AG10803 (cell line): ENCODE data around the gene RAB25.

Source experiments
- DNase-seq: peaks from one replicate; pipeline ENCODE4 v3.0.0; 2010; ENCODE audit warnings: low read depth
- H3K4me3 ChIP-seq: 2 replicates; pipeline ENCODE4 v1.5.1; 2011; ENCODE audit warnings: mild to moderate bottlenecking, low read length, control low read depth
- TF ChIP-seq, protein P1 (sequence below): conservative IDR thresholded peaks from 2 replicates; pipeline ENCODE4 v1.5.1; 2011; ENCODE audit warnings: mild to moderate bottlenecking, low read length, control low read depth, inconsistent platforms

RAB25 gene

DNA sequence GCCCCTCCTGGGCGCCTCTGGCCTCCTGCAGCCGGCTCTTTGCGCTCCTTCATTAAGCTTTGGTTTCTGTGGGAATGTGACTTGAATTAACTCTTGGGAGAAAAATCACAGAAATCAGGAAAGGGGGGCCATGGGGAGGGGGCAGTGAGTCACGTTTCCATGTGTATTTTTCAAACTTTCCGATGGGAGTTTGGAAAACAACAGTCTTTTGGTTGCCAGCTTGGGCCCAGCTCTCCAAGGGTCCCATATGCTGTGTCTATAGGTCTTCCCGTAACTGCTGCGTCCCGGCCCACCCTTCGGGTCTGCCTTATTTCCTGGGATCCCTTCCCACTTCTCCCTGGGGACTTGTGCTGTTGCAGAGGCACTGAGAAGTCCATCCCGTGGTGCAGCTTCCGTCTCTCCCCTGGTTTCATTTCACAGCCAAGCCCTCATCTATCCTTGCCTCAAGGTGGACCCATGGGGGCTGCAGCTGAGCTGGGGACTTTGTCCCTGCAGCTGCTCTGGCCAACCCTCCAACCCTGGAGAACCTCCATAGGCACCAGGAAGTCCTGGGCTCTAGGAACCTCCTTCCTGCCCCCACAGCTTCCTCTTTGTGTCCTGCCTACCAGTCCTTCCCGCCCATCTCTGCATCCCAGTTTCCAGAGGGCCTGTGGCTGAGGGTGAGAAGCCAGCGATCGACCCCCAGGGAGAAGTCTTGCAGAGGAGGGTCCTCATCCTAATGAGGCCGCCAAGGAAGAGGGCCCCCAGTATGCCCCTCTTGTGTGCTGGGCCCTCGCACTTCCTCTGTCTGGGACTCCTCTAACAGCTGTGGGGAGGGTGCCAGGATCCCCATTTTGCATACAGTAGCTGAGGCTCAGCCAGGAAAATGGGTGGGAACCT, 41.9 kb downstream of the RAB25 start:
- H3K4me3 ChIP-seq = peak overlapping the region; percentile 54

DNA sequence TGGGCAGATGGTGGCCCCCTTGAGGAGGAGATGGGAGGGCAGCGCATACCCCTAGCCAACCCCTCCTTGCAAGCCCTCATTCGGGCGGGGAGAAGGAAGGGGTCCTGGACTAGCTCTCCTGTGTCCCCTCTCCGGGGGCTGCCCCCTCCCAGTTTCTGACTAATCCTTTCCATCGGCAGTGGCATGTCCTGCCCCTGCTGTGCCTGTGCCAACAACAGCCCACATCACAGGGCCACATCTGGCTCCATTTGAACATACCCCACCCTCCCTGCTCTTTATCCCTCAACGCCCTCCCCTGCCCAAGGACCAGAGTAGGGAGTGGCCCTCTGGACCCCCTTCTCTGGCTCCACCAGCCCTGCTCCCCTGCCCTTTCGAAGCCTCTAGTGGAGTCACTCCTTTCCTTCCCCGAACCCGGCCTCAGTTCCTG, 42.6 kb downstream of the RAB25 start:
- peak; percentile 87 for DNase-seq
- H3K4me3 ChIP-seq = peak overlapping the region; percentile 54
- TF ChIP-seq, protein P1, sequence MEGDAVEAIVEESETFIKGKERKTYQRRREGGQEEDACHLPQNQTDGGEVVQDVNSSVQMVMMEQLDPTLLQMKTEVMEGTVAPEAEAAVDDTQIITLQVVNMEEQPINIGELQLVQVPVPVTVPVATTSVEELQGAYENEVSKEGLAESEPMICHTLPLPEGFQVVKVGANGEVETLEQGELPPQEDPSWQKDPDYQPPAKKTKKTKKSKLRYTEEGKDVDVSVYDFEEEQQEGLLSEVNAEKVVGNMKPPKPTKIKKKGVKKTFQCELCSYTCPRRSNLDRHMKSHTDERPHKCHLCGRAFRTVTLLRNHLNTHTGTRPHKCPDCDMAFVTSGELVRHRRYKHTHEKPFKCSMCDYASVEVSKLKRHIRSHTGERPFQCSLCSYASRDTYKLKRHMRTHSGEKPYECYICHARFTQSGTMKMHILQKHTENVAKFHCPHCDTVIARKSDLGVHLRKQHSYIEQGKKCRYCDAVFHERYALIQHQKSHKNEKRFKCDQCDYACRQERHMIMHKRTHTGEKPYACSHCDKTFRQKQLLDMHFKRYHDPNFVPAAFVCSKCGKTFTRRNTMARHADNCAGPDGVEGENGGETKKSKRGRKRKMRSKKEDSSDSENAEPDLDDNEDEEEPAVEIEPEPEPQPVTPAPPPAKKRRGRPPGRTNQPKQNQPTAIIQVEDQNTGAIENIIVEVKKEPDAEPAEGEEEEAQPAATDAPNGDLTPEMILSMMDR = no peak

More for the DNA sequence above, 41.9 kb downstream of the RAB25 start:
- peak; percentile 69 for DNase-seq
- TF ChIP-seq, protein P1 = no peak

DNA sequence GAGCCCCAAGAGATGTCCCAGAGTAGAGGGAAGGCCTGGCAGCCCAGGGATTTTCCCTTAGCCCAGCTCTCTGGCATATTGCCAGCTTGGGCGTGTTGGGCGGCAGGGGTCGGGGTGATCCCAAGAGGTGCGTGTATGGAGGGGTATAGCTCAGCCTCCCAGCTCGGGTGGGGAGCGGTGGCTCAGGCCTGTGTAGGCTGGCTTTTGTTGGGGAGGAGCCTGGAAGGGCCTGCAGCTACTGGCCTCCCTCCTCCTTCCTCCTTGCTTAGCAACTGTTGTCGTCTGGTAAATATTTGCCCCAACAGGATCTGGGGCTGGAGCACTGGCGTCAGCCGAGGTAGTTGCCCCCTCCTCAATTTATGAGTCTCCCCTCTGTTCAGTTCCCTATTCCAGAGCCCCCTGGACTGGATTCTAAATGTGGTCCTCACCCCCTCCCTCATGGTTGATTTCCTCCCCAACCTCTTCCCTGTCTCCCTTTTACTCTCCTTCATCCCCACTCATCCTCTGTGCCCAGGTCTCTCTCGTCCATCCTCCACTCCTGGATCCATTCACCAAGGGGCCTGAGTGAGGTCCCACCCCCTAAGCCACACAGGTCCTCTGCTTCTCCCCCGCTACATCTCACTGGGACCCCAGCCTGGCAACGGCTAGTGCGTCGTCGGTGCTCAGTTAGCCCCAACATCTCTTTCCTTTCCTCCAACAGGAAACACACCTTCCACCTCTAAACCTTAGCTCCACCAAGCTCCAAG, 43.3 kb downstream of the RAB25 start:
- H3K4me3 ChIP-seq = peak overlapping the region; percentile 58
- peak; percentile 95 for DNase-seq
- TF ChIP-seq, protein P1 = no peak

DNA sequence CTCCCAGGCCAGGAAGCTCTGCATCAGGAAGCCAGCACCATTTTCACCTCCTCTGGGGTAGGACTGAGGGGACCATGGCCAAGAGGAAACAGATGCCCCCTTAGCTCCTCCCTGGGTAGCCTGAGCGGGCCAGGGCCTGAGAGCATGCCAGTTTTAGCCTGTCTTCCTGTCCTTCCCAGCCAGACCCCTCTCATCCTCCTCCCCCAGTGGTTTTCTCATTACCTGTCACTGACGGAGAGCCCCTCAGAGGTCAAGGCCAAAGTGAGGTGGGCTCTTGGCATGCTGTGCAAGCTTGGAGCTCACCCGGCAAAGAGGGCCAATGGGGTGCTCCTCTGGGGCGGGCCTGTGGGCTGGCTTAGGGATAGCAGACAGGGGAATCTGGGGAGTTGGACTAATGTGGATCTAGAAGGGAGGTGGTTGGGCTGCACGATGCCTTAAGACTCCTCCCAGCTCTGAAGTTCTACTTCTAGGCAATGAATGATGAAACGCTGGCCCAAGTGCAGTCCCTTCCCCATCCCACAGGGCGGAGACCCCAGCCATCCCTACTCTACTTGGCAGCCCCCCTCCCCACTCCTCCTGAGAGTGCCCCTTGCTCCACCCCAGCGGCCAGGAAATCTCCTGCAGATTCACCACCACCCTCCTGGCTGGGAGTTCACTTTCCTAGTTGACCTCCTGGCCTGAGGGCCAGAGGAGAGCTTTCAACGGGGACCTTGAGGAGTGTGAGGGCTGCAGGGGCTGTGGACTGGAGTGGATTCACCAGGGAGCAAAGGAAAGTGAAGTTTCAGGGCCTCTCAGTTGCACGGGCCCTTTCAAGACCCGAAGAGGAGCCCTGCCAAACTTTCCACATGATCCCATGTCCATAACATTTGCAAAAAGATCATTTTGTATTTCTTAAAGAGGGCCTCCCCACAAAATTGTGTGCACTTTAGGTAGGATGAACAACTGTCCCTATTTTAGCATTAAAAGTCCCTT, 44.2 kb downstream of the RAB25 start:
- H3K4me3 ChIP-seq = peak overlapping the region; percentile 58
- TF ChIP-seq, protein P1 = peak; percentile 25
- peak; percentile 91 for DNase-seq

DNA sequence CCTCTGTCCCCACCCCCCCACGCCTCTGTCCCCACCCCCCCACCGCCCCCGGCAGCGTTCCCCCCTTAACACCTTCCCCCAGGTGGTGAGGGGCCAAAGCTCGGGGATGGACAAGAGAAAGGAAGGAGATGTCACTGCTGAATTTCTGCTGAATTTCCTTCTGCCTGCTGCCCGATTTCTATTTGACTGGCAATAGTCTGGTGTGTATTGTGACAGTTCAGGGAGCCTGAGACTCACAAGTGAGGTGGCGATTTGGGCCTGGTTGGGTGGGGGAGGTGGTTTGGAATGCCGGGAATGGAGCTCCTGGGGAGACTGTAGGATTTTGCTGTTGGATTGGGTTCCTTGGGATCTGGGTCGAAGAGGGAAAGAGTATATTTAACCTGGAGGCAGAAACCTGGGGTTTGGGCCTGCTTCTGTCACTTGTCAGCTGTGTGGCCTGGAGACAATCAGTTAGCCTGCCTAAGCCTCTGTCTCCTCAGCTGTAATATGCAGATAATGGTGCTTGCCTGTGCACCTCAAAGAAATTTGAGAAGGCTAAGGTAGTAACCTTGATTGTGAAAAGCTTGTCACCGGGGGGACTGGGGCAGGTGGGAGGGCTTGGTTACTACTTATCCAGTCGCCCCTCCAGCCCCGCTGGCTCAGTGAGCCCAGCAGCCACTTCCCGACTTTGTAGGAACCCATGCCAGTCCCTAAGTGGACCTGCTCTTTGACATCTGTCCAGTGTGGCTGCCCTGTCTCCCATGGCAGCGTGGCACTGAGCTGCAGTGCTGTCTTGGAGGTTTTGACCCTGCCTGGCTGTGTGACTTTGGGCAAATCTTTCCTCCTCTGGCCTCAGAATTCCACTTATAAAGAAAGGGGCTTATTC, 45.9 kb downstream of the RAB25 start:
- TF ChIP-seq, protein P1 = no peak
- peak; percentile 71 for DNase-seq
- peak overlapping the region; percentile 43 for H3K4me3 ChIP-seq

DNA sequence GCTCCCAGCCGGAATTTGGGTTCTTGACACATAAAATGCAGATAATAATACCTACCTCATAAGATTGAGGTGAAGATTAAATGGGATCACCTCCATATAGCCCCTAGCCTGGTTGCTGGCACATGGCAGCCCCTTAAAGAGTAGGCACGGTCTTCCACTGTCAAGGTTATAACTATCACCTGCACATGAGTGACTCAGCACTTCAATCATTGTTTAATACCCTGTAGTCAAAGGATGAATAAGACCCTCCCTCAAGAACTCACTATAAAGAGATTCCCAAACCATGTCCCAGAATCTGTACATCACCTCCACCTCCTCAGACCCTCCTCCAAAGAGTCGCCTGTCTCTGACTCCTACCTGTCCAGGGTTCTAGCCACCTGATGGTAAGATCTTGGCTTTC, 47.1 kb downstream of the RAB25 start:
- TF ChIP-seq, protein P1 = no peak
- no peak overlapping the region for H3K4me3 ChIP-seq
- DNase-seq = no peak
